OCI-LY3 (cell line): ENCODE measurements around the gene PCF11.
A peak's percentile ranks its signal among the peaks of the same experiment; 100 is the strongest.

Experiments
- H2AFZ ChIP-seq: fragments of 200-600, 300-600 bp; shearing (Covaris generic); 2 replicates; pipeline ENCODE4 v1.6.0; 2014; ENCODE audit warnings: antibody characterized with exemption, low read depth, low read length
- H3K27ac ChIP-seq: fragments of 200-600, 300-600 bp; sonication (generic); 2 replicates; pipeline ENCODE4 v1.5.1; 2014; ENCODE audit warnings: mild to moderate bottlenecking, low read length, moderate library complexity, mixed read lengths
- H3K27me3 ChIP-seq: fragments of 200-600, 300-600 bp; sonication (generic); 2 replicates; pipeline ENCODE4 v1.6.1; 2014; ENCODE audit warnings: low read depth, low read length, mixed read lengths
- H3K36me3 ChIP-seq: fragments of 200-600, 300-600 bp; sonication (generic); replicated peaks from 2 replicates; pipeline ENCODE3; 2014; ENCODE audit warnings: low read depth, low read length, mixed read lengths
- H3K4me1 ChIP-seq: fragments of 300-600, 200-600 bp; sonication (generic); 2 replicates; pipeline ENCODE4 v1.6.1; 2014; ENCODE audit warnings: low read length, mixed read lengths
- H3K4me2 ChIP-seq: fragments of 200-600, 300-600 bp; sonication (generic); 2 replicates; pipeline ENCODE4 v1.6.1; 2014; ENCODE audit warnings: low read length, mixed read lengths
- H3K4me3 ChIP-seq: fragments of 300-600, 200-600 bp; sonication (generic); 2 replicates; pipeline ENCODE4 v1.5.1; 2014; ENCODE audit warnings: antibody characterized with exemption, mild to moderate bottlenecking, low read length, moderate library complexity
- H3K79me2 ChIP-seq: fragments of 300-600, 200-600 bp; shearing (Covaris generic); 2 replicates; pipeline ENCODE4 v1.6.1; 2014; ENCODE audit warnings: mild to moderate bottlenecking, low read length, mixed read lengths
- H3K9ac ChIP-seq: fragments of 300-600, 200-600 bp; shearing (Covaris generic); 2 replicates; pipeline ENCODE4 v1.6.0; 2014; ENCODE audit warnings: mild to moderate bottlenecking, low read length, moderate library complexity
- H3K9me3 ChIP-seq: fragments of 200-600, 300-600 bp; shearing (Covaris generic); 2 replicates; pipeline ENCODE4 v1.6.1; 2014; ENCODE audit warnings: low read length, mixed read lengths; ENCODE audit not compliant: insufficient read depth
- H4K20me1 ChIP-seq: fragments of 200-600, 300-600 bp; sonication (generic); 2 replicates; pipeline ENCODE4 v1.6.1; 2016; ENCODE audit warnings: low read length, mixed read lengths; ENCODE audit not compliant: insufficient read depth
- EZH2phosphoT487 ChIP-seq: fragments of 200-600 bp; shearing (Covaris generic); IDR thresholded peaks from 2 replicates; pipeline ENCODE4 v1.6.1; 2018; ENCODE audit warnings: antibody characterized with exemption, mixed run types, low read depth
- TF ChIP-seq, protein P1 (sequence below): fragments of 200-600, 300-600 bp; sonication (generic); IDR thresholded peaks from 2 replicates; pipeline ENCODE4 v1.5.1; 2014; ENCODE audit warnings: antibody characterized with exemption, low read length, low read depth

PCF11 gene

DNA sequence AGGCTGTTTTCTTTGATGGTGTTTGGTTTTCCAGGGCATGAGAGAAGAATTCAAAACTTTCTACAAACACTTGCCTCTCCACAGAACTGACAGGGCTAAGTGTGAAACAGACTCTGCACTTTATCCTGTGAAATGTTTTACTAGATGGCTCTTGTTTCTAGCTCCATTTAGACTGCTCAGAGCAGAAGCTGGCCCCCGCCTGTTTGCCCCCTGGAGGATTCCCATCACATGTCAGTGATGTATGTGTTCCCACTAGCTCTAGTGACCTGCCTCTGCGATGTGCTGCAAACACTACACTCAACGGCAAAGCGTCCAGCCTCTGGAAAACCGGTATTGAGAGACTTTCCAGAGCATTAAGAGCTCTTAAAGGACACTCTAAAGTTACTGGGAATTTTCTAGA is 41.4 kb upstream of the PCF11 start:
- Histone ChIP-seq H3K4me1 (peaks cover 34% of the 10 kb centered on the region), H4K20me1 (no peaks in the 10 kb centered on the region), H3K9ac (no peak overlapping the region), H2AFZ (no peak overlapping the region), H3K79me2 (no peaks in the 10 kb centered on the region), H3K36me3 (no peaks in the 10 kb centered on the region), H3K4me2 (no peak overlapping the region), H3K4me3 (no peak overlapping the region), H3K27ac (no peak overlapping the region), H3K9me3 (no peaks in the 10 kb centered on the region), H3K27me3 (no peaks in the 10 kb centered on the region)
- TF ChIP-seq, protein P1, sequence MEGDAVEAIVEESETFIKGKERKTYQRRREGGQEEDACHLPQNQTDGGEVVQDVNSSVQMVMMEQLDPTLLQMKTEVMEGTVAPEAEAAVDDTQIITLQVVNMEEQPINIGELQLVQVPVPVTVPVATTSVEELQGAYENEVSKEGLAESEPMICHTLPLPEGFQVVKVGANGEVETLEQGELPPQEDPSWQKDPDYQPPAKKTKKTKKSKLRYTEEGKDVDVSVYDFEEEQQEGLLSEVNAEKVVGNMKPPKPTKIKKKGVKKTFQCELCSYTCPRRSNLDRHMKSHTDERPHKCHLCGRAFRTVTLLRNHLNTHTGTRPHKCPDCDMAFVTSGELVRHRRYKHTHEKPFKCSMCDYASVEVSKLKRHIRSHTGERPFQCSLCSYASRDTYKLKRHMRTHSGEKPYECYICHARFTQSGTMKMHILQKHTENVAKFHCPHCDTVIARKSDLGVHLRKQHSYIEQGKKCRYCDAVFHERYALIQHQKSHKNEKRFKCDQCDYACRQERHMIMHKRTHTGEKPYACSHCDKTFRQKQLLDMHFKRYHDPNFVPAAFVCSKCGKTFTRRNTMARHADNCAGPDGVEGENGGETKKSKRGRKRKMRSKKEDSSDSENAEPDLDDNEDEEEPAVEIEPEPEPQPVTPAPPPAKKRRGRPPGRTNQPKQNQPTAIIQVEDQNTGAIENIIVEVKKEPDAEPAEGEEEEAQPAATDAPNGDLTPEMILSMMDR = no peak
- no peak for TF ChIP-seq EZH2phosphoT487

DNA sequence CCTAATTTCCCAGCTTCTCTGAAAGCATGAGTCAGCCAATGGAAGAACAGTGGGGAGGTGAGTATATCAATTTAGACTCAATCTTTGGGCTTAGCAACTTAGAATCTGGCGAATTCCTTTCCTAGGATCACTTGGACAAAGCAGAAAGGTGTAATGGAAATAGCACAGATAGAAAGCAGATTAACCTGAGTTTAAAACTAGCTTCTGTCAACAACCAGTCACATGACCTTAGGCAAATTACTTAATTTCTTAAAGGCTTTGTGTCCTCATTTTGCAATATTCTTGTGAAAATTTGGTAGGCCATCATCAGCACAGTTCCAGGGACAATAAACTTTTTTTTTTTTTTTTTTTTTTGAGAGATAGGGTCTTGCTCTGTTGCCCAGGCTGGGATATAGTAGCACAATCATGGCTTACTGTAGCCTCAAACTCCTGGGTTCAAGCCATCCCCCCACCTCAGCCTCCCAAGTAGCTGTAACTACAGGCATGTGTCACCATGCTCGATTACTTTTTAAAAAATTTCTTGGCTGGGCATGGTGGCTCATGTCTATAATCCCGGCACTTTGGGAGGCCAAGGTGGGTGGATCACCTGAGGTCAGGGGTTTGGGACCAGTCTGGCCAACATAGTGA is 40.8 kb upstream of the PCF11 start:
- Histone ChIP-seq H3K4me1 (peaks cover 30% of the 10 kb centered on the region), H3K9ac (no peak overlapping the region), H2AFZ (no peak overlapping the region), H3K27me3 (no peaks in the 10 kb centered on the region), H3K4me2 (peak overlapping the region; percentile 49), H4K20me1 (no peaks in the 10 kb centered on the region), H3K79me2 (no peaks in the 10 kb centered on the region), H3K36me3 (no peaks in the 10 kb centered on the region), H3K27ac (no peak overlapping the region), H3K9me3 (no peaks in the 10 kb centered on the region), H3K4me3 (no peak overlapping the region)
- TF ChIP-seq, protein P1 = no peak
- TF ChIP-seq EZH2phosphoT487 = no peak

DNA sequence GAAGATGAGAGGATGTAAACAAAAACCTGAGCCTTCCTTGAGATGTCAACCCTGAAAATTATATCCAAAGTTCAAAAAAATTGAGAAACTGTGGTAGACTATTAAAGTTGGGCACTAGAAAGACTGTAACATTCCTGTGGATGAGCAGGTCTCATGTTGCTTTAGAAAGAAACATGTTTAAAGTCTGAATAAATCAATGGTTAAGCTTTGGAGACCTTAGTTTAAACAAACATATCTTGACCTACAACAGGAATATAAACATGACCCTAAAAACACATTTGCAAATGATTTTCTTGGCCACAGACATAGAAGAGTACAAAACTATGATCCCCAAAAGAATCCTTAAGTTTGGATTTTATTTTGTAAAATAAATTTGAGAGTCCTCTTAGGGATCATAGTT is 38.1 kb upstream of the PCF11 start:
- Histone ChIP-seq H3K36me3 (no peaks in the 10 kb centered on the region), H3K9ac (no peak overlapping the region), H3K9me3 (no peaks in the 10 kb centered on the region), H3K27me3 (no peaks in the 10 kb centered on the region), H3K79me2 (no peaks in the 10 kb centered on the region), H3K4me1 (peaks cover 22% of the 10 kb centered on the region), H3K4me3 (no peak overlapping the region), H2AFZ (no peak overlapping the region), H3K27ac (no peak overlapping the region), H4K20me1 (no peaks in the 10 kb centered on the region), H3K4me2 (no peak overlapping the region)
- TF ChIP-seq, protein P1 = no peak
- no peak for TF ChIP-seq EZH2phosphoT487

DNA sequence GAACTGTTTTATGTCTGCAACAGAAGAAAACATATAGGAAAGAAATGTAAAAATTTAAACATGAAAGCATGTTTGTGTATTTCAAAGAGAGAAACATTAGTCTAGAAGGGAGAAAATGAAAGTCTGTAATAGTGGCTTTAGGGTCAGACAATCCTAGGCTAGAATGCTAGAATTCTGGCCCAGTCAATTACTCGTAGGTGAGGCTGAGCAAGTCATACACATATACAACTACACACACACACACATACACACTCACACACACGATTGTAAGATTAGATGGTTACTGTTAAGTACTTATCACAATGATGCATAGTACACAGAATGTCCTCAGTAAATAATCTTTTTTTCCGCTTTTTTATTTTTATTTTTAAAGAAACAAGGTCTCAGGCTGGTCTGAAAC is 37.7 kb upstream of the PCF11 start:
- no peaks in the 10 kb centered on the region for H4K20me1 ChIP-seq
- no peak overlapping the region for H3K4me2 ChIP-seq
- H3K4me3 ChIP-seq = no peak overlapping the region
- H3K9ac ChIP-seq = no peak overlapping the region
- no peak for TF ChIP-seq EZH2phosphoT487
- TF ChIP-seq, protein P1 = no peak
- no peak overlapping the region for H3K27ac ChIP-seq
- H2AFZ ChIP-seq = no peak overlapping the region
- H3K79me2 ChIP-seq = no peaks in the 10 kb centered on the region
- H3K36me3 ChIP-seq = no peaks in the 10 kb centered on the region
- no peaks in the 10 kb centered on the region for H3K27me3 ChIP-seq
- H3K9me3 ChIP-seq = no peaks in the 10 kb centered on the region
- H3K4me1 ChIP-seq = peaks cover 22% of the 10 kb centered on the region
